Limb (tissue), 2 donors: ENCODE measurements around the gene TSHZ1.
"Not testable (repeated sequence)": the region's sequence is repeated elsewhere in the genome, so short reads cannot be mapped to it uniquely, and the experiment has no call there.

Experiments used
- DNase-seq, 2 donors: peaks; one replicate each; pipeline ENCODE4 v3.0.0-alpha.2; 2016; ENCODE audit errors: extremely low spot score in 2 of 2

The TSHZ1 gene

GRCh38 chr18:75307530-75307929 lies 96.9 kb downstream of the TSHZ1 start:
- DNase-seq: no peak

GRCh38 chr18:75309564-75309963 lies 99.0 kb downstream of the TSHZ1 start:
- DNase-seq: no peak

- DNase-seq: no peak
These were observed 103.5 kb downstream of the TSHZ1 start for GRCh38 chr18:75314117-75314516.

GRCh38 chr18:75314606-75315005 lies 104.0 kb downstream of the TSHZ1 start:
- no peak for DNase-seq

- DNase-seq: no peak
These were observed 105.6 kb downstream of the TSHZ1 start for GRCh38 chr18:75316223-75316622.

- DNase-seq: no peak
These were observed 106.2 kb downstream of the TSHZ1 start for GRCh38 chr18:75316826-75317225.

- DNase-seq: no peak
These were observed 106.7 kb downstream of the TSHZ1 start for GRCh38 chr18:75317300-75317699.

GRCh38 chr18:75317703-75318102 lies 107.1 kb downstream of the TSHZ1 start:
- DNase-seq: no peak

- no peak for DNase-seq
These were observed 109.3 kb downstream of the TSHZ1 start for GRCh38 chr18:75319905-75320304.

- DNase-seq: no peak
These were observed 109.9 kb downstream of the TSHZ1 start for GRCh38 chr18:75320506-75320905.

- DNase-seq: no peak
These were observed 110.8 kb downstream of the TSHZ1 start for GRCh38 chr18:75321431-75321830.

- DNase-seq: no peak
These were observed 111.6 kb downstream of the TSHZ1 start for GRCh38 chr18:75322206-75322605.

- DNase-seq: peak in 1 of 2 donors; percentile 13
These were observed 113.4 kb downstream of the TSHZ1 start for GRCh38 chr18:75323821-75324585.

GRCh38 chr18:75324686-75325257 lies 114.2 kb downstream of the TSHZ1 start:
- no peak for DNase-seq

- DNase-seq: not testable (repeated sequence)
These were observed 119.2 kb downstream of the TSHZ1 start for GRCh38 chr18:75329753-75330152.

- DNase-seq: no peak
These were observed 119.7 kb downstream of the TSHZ1 start for GRCh38 chr18:75330308-75330707.

- DNase-seq: no peak
These were observed 124.3 kb downstream of the TSHZ1 start for GRCh38 chr18:75334869-75335268.

GRCh38 chr18:75335511-75335910 lies 124.9 kb downstream of the TSHZ1 start:
- DNase-seq: no peak

- DNase-seq: no peak
These were observed 126.2 kb downstream of the TSHZ1 start for GRCh38 chr18:75336767-75337166.

GRCh38 chr18:75337348-75337747 lies 126.8 kb downstream of the TSHZ1 start:
- DNase-seq: no peak

GRCh38 chr18:75338631-75339030 lies 128.0 kb downstream of the TSHZ1 start:
- no peak for DNase-seq
